RPMI7951 (cell line): ENCODE measurements around the gene ANKRD44. TPM values are rescaled to one million over a fixed set of nuclear protein-coding genes. Genes with fewer than 3 reads are reported as not detected.
"Not testable (repeated sequence)": the region's sequence is repeated elsewhere in the genome, so short reads cannot be mapped to it uniquely, and the experiment has no call there.

Experiments used
- DNase-seq: peaks from one replicate; pipeline ENCODE4 v3.0.0-alpha.2; 2012; ENCODE audit warnings: low read depth
- total RNA-seq: library from RNA; depleted of rRNA; stranded (reverse); fragments of >200 nt; shearing (Covaris generic); gene quantifications from 2 replicates; pipeline ENCODE4 v1.2.3, GENCODE V29; 2014

ANKRD44 gene
- total RNA-seq, 1 experiment from 2014 or later: 11.3 TPM

DNA sequence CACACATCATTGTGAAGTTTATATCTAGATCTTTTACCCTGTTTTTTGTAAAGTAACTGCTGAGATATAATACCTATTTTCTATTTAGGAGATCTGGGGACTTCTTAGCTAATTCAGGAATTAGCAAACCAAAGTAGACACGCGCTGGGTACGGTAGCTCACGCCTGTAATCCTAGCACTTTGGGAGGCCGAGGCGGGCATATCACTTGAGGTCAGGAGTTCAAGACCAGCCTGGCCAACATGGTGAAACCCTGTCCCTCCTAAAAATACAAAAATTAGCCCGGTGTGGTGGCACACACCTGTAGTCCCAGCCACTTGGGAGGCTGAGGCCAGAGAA, 23.0 kb downstream of the ANKRD44 start:
- not testable (repeated sequence) for DNase-seq

DNA sequence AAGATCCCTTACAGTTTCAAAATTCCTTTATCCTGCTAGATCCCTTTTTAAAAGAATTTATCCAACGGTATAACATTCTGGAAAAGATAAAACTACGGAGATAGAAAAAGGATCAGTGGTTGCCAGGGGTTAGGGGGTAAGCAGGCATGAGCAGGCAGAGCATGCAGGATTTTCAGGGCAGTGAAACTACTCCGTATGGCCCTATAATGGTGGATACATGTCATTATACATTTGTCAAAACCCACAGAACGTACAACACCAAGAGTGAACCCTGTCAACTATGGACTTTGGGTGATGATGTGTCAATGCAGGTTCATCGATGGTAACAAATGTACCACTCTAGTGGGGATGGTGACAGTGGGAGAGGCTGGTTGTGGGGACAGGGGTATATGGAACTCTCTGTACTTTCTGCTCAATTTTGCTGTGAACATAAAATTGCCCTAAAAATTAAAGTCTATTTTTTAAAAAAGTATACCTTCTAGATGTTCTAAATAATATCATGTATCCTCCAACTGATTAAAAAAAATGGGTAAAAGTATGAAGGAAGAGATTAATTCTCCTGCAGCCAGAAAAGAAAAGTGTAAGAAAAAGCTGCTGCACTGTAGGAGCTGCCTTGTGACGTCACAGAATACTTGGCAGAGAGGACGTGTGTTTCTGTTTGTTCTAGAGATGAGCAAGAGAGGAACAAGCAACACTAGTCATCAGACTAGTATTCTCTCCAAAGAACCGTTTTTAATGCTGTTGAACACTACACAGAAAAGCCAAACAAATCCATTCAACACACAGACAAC, 23.6 kb downstream of the ANKRD44 start:
- DNase-seq: peak; percentile 87

DNA sequence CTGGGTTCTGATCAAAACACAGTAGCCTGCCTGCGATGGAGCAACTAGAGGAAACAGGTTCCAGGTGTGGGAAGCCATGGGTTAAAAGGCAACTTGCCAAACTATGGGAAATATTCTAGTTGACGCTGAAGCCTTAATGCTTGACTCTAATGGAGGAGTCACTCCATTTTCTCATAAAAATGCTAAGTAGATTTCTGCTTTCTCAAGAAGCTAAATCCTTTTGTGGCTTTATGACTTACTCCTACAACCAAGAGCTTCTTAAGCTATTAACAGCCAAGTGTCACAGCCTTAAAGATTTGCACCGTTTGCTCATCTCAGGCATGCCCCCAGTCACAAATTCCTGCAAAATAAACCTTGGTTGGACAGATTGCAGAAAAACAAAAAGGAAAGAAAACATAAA, 25.2 kb downstream of the ANKRD44 start:
- no peak for DNase-seq

- DNase-seq: no peak
Measured at GRCh38 chr2:197284956-197285355, 25.6 kb downstream of the ANKRD44 start.

GRCh38 chr2:197281421-197281820, 29.2 kb downstream of the ANKRD44 start:
- no peak for DNase-seq

- DNase-seq: peak; percentile 62
Measured at GRCh38 chr2:197280015-197280702, 30.4 kb downstream of the ANKRD44 start.

DNA sequence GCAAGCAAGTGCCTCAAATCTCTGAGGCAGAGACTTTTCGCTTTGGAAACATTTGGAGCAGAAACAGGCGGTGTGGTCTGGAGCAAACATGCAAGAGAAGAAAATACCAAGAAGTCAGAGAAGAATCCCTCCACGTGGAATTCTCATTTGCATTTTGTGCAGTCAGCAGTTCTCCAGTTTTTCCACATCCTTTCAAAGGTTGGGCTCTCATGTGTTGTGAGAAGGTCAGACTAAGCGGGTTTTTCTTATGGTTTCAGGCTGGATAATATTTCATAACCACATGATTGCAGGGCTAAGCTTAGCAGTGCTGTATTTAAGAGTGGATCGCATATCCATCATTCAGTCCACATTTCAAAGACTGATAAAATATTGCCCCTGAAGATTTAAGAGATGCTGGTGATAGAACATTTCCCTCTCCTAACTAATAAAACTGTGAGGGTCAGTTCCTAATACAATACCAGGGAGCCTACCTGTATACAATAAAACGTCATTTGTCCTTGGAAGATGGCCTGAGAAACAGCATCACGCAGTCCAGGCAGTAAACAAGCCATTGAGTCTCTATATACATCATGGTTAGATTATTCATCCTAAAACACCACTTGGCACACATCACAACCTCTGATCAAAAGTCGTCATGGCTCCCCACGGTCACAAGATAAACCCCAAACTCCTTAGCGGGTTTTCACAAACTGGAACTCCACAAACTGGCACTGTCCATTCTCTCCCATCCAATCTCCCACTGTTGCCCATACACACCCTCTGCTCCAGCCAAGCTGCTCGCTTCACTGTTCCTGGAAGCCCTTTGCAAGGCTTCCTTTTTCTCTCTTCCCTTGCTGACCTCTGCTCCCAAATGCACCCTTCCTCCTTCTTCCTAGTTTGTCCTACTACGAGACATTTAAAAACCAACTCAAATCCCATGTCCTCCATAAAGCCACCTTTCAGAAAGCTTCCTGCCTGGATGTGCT, 31.5 kb downstream of the ANKRD44 start:
- DNase-seq: no peak

DNA sequence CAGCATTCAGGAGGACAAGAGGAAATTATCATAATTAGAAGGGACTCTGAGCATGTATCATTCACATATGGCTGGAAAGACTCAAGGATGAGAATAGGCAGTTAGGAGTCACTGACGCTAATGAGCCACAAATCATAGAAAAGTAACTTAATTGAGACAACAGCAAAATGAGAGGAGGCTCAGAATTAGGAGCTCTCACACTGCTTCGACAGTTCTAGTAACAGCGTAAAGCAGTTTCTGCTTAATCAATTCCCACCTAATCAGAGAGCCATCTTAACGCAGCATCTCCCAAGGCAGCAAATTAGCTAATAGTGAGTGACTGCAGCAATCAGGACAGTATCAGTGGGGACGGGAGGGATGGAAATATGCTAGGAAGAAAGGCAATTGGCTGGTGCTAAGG, 32.8 kb downstream of the ANKRD44 start:
- DNase-seq: no peak

GRCh38 chr2:197276156-197276555, 34.4 kb downstream of the ANKRD44 start:
- DNase-seq: no peak

GRCh38 chr2:197274937-197275336, 35.6 kb downstream of the ANKRD44 start:
- DNase-seq: no peak

GRCh38 chr2:197274349-197274748, 36.2 kb downstream of the ANKRD44 start:
- no peak for DNase-seq

GRCh38 chr2:197273485-197273884, 37.1 kb downstream of the ANKRD44 start:
- no peak for DNase-seq

DNA sequence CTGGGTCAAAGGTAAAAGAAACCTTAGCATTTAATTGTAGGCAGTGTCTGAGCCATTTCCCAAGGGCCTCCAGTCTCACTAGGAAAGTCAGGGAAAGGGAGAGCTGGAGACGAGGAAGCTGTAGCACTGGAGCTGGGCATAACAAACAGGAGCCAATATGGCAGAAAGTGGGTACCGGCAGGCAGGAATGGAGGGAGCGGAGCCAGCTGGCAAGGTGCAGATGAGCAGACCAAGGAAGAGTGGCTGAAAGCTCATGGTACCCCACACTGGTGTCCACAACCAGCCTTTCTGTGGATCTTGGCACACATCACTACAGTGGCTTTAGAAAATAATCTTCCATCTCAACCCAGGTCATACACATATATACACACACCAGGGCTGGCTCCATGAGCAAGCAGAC, 40.0 kb downstream of the ANKRD44 start:
- DNase-seq: no peak

DNA sequence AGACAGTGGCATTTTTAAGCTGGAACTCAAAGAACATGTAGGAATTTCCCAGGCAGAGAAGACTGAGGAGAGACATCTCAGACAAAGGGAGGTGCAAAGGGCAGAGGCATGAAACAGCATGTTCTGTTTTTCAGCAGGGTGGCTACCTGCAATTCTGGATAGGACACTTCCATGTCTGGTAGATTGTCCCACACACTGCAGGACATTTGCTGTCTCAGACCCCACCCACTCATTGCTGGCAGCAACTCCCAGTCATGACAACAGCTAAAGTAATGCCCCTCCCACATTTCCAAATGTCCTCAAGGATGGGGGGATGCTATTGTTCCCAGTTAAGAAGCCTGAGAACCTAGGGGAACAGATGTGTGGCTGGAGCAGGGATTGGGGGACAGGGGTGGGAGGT, 40.8 kb downstream of the ANKRD44 start:
- no peak for DNase-seq

DNA sequence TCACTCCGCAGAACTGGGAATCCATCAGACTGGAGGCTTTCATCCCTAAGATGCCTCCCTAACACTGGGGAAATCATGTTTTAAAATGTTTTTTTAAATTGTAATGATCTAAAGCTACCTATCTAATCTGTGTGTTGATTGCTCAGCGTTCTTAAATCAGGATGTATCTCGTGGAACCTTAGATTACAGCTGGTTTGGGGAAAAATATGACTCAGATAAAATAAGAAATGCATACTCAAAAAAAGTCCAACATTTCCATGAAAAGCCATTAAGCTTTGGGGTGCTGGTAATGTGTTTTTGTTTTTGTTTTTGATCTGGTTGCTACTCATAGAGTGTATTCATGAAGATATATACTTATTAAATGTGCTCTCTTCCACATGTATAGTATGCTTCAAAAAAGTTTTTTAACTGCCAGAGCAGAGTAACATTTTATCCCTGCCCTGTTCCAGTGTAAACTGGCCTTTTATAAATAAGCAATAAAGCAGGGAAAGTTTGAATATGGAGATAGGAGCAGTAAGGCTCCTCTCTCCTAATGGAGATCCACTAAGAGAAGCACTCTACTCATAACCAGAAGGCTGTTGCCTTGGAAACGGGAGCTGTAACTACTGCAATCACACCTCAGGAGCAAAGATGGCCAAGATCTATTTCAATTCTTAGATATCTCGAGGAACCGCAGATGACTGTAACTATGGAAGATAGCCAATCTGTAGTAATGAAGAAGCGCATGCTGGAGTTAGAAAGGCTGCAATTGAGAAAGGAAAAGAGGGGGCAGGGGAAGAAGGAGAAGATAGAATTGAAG, 41.6 kb downstream of the ANKRD44 start:
- peak; percentile 70 for DNase-seq

GRCh38 chr2:197266477-197266876, 44.1 kb downstream of the ANKRD44 start:
- DNase-seq: no peak

DNA sequence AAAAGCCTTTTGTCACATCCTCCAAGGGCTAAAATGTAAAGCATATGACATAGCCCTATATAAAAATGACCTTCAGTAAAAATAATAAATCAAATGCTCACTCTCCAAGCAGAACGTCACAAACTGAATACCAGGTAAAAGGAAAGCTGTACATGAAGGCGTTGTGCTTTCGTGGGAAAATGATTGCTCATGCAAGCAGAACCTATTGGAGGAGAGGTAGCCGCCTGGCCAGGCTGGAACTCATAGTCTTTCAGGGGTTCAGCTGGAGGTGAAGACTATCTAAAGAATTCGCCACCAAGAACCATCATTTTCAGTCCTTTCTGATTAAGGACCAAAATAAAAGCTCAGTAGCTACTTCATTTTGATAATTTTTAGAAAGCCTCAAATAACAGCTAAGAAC, 44.7 kb downstream of the ANKRD44 start:
- DNase-seq: no peak

GRCh38 chr2:197265036-197265435, 45.5 kb downstream of the ANKRD44 start:
- DNase-seq: no peak

GRCh38 chr2:197264332-197264731, 46.2 kb downstream of the ANKRD44 start:
- DNase-seq: no peak

GRCh38 chr2:197263077-197263476, 47.5 kb downstream of the ANKRD44 start:
- no peak for DNase-seq

- no peak for DNase-seq
Measured at GRCh38 chr2:197261808-197262226, 48.8 kb downstream of the ANKRD44 start.
